HFF-Myc (cell line): ENCODE measurements around the gene PPIH.
"Not testable (repeated sequence)": the region's sequence is repeated elsewhere in the genome, so short reads cannot be mapped to it uniquely, and the experiment has no call there.

Experiments
- DNase-seq: peaks from one replicate; pipeline ENCODE4 v3.0.0-alpha.2; 2011; ENCODE audit warnings: low read depth; ENCODE audit errors: extremely low read depth
- H3K4me3 ChIP-seq: replicated peaks from 2 replicates; pipeline ENCODE4 v1.5.1; 2011; ENCODE audit warnings: low read depth, mild to moderate bottlenecking, control low read depth, low read length
- TF ChIP-seq, protein P1 (sequence below): IDR thresholded peaks from 2 replicates; pipeline ENCODE4 v1.5.1; 2012; ENCODE audit warnings: mild to moderate bottlenecking, low read depth, low read length, control low read depth; ENCODE audit errors: missing control alignments

Gene PPIH

DNA sequence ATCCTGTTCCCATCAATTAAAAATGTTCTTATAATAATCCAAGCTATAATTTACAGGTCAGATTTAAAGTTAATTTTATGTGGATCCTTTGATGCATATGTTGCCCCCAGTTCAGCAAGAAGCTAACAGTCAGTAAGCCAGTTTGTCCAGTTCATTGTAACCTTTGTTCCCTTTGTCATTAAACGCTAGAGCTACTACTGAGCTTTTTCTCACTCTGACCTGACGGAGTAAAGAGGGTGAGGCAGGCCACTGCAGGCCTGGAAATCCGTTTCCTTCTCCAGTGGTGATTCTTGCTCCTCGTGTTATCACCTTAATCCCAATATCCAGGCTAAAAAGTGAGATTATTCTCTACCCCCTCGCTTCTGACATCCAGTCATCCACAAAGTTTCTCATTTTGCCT lies 34.2 kb downstream of the PPIH start:
- DNase-seq: no peak
- no peak overlapping the region for H3K4me3 ChIP-seq
- TF ChIP-seq, protein P1, sequence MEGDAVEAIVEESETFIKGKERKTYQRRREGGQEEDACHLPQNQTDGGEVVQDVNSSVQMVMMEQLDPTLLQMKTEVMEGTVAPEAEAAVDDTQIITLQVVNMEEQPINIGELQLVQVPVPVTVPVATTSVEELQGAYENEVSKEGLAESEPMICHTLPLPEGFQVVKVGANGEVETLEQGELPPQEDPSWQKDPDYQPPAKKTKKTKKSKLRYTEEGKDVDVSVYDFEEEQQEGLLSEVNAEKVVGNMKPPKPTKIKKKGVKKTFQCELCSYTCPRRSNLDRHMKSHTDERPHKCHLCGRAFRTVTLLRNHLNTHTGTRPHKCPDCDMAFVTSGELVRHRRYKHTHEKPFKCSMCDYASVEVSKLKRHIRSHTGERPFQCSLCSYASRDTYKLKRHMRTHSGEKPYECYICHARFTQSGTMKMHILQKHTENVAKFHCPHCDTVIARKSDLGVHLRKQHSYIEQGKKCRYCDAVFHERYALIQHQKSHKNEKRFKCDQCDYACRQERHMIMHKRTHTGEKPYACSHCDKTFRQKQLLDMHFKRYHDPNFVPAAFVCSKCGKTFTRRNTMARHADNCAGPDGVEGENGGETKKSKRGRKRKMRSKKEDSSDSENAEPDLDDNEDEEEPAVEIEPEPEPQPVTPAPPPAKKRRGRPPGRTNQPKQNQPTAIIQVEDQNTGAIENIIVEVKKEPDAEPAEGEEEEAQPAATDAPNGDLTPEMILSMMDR: no peak

DNA sequence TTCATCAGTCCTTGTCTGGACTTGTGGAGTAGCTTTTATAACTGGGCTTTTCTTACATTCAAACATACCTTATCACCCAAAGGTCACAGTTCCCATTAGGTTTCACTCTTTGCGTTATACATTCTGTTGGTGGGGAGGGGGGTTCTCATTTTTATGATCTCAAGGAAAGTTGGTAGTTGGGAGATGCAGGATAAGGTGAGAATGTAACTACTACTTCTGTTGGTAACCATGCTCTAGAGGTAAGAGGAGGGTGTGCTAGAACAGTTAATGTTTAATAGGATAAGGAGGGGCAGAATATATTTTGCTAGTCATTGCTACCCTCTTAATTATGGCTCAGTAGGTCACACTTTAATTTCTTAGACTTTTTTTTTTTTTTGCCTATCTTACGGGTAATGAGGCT lies 34.7 kb downstream of the PPIH start:
- no peak overlapping the region for H3K4me3 ChIP-seq
- no peak for DNase-seq
- TF ChIP-seq, protein P1: no peak

DNA sequence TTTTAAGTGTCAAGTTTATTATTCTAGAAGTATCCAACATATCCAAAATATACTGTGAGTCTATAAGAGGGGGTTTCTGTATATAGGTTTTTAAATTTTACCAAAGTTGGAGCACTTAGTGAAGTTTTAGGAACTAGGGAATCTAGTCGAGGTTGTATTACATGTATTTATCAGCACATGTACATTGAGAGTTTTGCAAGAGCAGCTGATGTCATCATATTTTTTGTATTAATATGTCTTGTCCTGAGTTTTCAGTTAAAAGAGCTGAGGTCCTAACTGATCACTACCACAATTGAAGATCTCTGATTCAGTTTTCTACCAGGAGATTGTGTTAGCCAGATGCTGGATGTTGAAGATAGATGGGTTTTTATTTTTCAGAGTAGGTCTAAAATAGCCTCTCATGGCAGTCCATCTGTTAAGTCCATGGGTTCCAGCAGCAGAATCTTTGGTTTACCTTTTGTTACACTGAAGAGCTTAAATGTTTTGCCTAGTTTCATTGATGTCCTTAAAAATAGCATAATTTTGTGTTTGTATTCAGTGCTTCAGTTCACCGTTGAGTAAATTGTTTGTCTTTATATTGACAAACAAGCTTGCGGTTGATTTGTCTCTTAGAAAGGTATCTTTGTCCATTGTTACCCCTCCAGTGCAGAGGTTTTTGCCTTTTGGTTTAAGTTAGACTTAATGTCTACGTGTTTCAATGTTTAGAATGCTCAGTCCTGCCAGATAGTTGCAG lies 40.0 kb downstream of the PPIH start:
- no peak for DNase-seq
- H3K4me3 ChIP-seq: no peak overlapping the region
- TF ChIP-seq, protein P1: no peak

DNA sequence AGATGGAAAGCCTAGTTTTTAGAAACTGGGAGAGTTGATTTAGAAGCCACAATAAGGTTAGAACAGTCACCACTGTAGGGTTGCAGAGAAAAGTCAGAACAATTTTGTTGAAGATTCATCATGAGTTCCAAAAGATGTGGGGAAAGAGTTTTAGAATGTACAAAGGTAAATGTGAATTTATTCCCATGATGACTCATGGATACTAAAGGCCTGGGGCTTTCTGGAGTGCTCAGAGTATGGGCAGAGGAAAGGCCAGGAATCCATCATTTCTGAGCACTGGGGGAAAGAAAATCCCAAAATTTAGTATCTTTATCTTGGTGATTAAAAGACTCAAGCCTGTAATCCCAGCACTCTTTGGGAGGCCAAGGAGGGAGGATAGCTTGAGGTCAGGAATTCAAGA lies 41.8 kb downstream of the PPIH start:
- no peak for DNase-seq
- no peak overlapping the region for H3K4me3 ChIP-seq
- TF ChIP-seq, protein P1: no peak

DNA sequence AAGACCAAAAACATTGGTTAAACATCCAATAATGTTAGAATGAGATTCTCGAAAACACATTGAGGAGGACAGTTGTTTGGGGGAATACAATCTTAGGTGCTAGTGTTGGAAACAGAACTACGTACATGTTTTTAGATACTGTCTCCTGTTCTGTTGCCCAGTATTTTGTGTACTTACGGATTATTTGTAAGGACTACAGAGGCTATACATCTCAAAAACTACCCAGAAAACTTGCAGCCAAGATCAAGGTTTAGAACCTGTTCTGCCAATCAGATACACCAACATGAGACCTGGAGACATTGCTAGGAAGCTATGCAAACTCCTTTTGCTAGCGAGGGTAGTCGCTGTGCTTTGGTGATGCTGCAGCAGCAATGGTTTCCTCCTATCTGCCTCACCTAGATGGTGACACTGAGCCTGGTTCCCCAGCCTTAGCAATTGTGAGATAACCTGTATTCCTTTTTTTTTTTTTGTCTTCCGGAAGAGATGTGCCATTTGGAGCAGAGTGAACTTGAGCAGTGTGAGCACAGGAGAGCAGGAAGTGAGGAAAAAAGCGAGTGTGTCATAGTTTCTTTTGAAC lies 45.8 kb downstream of the PPIH start:
- TF ChIP-seq, protein P1: no peak
- DNase-seq: no peak
- H3K4me3 ChIP-seq: no peak overlapping the region

DNA sequence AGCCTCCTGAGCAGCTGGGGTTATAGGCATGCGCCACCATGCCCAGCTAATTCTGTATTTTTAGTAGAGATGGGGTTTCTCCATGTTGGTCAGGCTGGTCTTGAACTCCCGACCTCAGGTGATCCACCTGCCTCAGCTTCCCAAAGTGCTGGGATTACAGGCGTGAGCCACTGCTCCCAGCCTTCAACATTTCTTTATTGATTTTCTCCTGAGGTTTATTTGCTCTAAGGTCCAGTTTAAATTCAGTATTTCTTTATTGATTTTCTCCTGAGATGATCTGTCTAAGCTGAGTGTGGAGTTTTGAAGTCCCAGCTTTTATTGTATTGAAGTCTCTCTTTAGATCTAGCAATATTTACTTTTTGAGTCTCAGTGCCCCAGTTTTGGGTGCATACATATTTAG lies 54.6 kb downstream of the PPIH start:
- DNase-seq, H3K4me3 ChIP-seq: not testable (repeated sequence)

DNA sequence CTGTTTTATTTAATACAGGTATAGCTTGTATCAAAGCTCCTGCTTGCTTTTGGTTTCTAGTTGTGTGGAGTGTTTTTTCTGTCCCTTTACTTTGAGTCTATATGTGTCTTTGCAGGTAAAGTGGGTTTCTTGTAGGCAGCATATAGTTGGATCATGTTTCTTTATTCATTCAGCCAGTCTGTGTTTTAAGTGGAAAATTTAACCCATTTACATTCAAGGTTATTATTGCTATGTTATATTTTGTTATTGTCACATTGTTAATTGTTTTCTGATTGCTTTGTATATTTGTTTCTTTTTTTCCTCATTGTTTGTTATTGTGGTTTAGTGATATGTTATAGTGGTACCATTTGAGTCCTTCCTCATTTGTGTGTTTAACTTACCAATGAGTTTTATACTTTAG lies 55.1 kb downstream of the PPIH start:
- no peak overlapping the region for H3K4me3 ChIP-seq
- no peak for DNase-seq
- TF ChIP-seq, protein P1: no peak

DNA sequence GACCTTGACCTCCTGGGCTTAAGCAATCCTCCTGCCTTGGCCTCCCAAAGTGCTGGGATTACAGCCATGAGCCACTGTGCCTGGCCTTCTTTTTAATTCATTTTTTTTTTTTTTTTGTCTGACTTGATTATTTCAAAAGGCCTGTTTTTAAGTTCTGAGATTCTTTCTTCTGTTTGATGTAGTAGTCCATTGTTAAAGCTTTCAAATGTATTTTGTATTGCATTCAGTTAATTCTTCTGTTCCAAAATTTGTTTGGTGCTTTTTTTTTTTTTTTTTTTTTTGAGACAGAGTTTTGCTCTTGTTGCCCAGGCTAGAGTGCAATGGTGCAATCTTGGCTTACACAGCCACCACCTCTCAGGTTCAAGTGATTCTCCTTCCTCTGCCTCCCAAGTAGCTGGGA lies 56.2 kb downstream of the PPIH start:
- not testable (repeated sequence) for DNase-seq, H3K4me3 ChIP-seq
